HG03103 (cell line): ENCODE data around the gene ZNF785.
"Not testable (repeated sequence)": the region's sequence is repeated elsewhere in the genome, so short reads cannot be mapped to it uniquely, and the experiment has no call there.

Experiments used
- ATAC-seq: cut with Tn5 transposase; IDR thresholded peaks from one replicate; pipeline ENCODE4 v1.9.1; 2021; ENCODE audit warnings: low read depth; ENCODE audit not compliant: unreplicated experiment

ZNF785 gene

GRCh38 chr16:30603945-30604315, 18.4 kb upstream of the ZNF785 start:
- ATAC-seq = no peak

- ATAC-seq = no peak
Measured at GRCh38 chr16:30602616-30603277, 17.2 kb upstream of the ZNF785 start.

- ATAC-seq = no peak
Measured at GRCh38 chr16:30601966-30602365, 16.5 kb upstream of the ZNF785 start.

- ATAC-seq = no peak
Measured at GRCh38 chr16:30600929-30601328, 15.4 kb upstream of the ZNF785 start.

- ATAC-seq = no peak
Measured at GRCh38 chr16:30600215-30600614, 14.7 kb upstream of the ZNF785 start.

- ATAC-seq = no peak
Measured at GRCh38 chr16:30592871-30593270, 7.4 kb upstream of the ZNF785 start.

- ATAC-seq = not testable (repeated sequence)
Measured at GRCh38 chr16:30590869-30591268, 5.4 kb upstream of the ZNF785 start.

- ATAC-seq = not testable (repeated sequence)
Measured at GRCh38 chr16:30589582-30589981, 4.1 kb upstream of the ZNF785 start.

GRCh38 chr16:30588651-30589050, 3.2 kb upstream of the ZNF785 start:
- no peak for ATAC-seq

GRCh38 chr16:30585022-30585399, 486 bp downstream of the ZNF785 start:
- no peak for ATAC-seq

GRCh38 chr16:30582611-30583340, 2.7 kb downstream of the ZNF785 start:
- no peak for ATAC-seq

GRCh38 chr16:30581457-30581856, 4.0 kb downstream of the ZNF785 start:
- no peak for ATAC-seq

- no peak for ATAC-seq
Measured at GRCh38 chr16:30574678-30575077, 10.8 kb downstream of the ZNF785 start.

- peak; percentile 65 for ATAC-seq
Measured at GRCh38 chr16:30571445-30572322, 13.8 kb downstream of the ZNF785 start, which contains the start of gene ZNF688. Gene ZNF688, minus strand, starts transcription at chr16:30571714. Its CDS starts 85 bp downstream, at chr16:30571629.

- ATAC-seq = no peak
Measured at GRCh38 chr16:30570636-30571444, 14.7 kb downstream of the ZNF785 start.

GRCh38 chr16:30569746-30570635, 15.5 kb downstream of the ZNF785 start:
- ATAC-seq = no peak

GRCh38 chr16:30569281-30569680, 16.2 kb downstream of the ZNF785 start:
- no peak for ATAC-seq

GRCh38 chr16:30567991-30568638, 17.4 kb downstream of the ZNF785 start:
- no peak for ATAC-seq
